GM23338 (cell line): ENCODE results near the gene BHLHA9.

Experiments used
- CREB1 ChIP-seq: fragments of 250-450 bp; sonication (Bioruptor Pico); IDR thresholded peaks from 2 replicates; pipeline ENCODE4 v1.5.0; 2020; ENCODE audit warnings: low read depth, mild to moderate bottlenecking, moderate library complexity
- EZH2 ChIP-seq: fragments of 200-600 bp; sonication (generic); IDR thresholded peaks from one replicate; pipeline ENCODE4 v1.8.0; 2017; ENCODE audit warnings: antibody characterized with exemption, mild to moderate bottlenecking, low read depth; ENCODE audit not compliant: unreplicated experiment
- EZH2phosphoT487 ChIP-seq: fragments of 200-600 bp; sonication (generic); IDR thresholded peaks from one replicate; pipeline ENCODE4 v1.8.1; 2018; ENCODE audit warnings: antibody characterized with exemption; ENCODE audit not compliant: unreplicated experiment
- JUNB ChIP-seq: IDR thresholded peaks from one replicate; pipeline ENCODE4 v1.6.1; 2016; ENCODE audit warnings: antibody characterized with exemption; ENCODE audit not compliant: unreplicated experiment
- NANOG ChIP-seq: IDR thresholded peaks from 2 replicates; pipeline ENCODE4 v1.6.1; 2016; ENCODE audit warnings: antibody characterized with exemption, borderline replicate concordance
- STAT1 ChIP-seq: IDR thresholded peaks from one replicate; pipeline ENCODE4 v1.6.1; 2016; ENCODE audit warnings: antibody characterized with exemption; ENCODE audit not compliant: unreplicated experiment
- ZNF331 ChIP-seq: fragments of 250-450 bp; sonication (Bioruptor Pico); IDR thresholded peaks from 2 replicates; pipeline ENCODE4 v1.5.0; 2020; ENCODE audit warnings: low read depth, mild to moderate bottlenecking, moderate library complexity
- TF ChIP-seq, protein P1 (sequence below): IDR thresholded peaks from one replicate; pipeline ENCODE4 v1.6.1; 2018; ENCODE audit warnings: antibody characterized with exemption; ENCODE audit not compliant: unreplicated experiment
- TF ChIP-seq, protein P2 (sequence below), 2 experiments: fragments of 200-600 bp in 1 of 2; sonication (generic) in 1 of 2; conservative IDR thresholded peaks; 2 replicates each; pipeline versions ENCODE4 v1.5.1 to v1.6.1; 2016 to 2017; ENCODE audit warnings: antibody characterized with exemption in 2 of 2, low read depth in 2 of 2, mild to moderate bottlenecking in 2 of 2, moderate library complexity in 1 of 2
- TF ChIP-seq, protein P3 (sequence below): fragments of 250-450 bp; sonication (Bioruptor Pico); IDR thresholded peaks from 2 replicates; pipeline ENCODE4 v1.5.0; 2020; ENCODE audit warnings: mild to moderate bottlenecking, moderate library complexity

DNA sequence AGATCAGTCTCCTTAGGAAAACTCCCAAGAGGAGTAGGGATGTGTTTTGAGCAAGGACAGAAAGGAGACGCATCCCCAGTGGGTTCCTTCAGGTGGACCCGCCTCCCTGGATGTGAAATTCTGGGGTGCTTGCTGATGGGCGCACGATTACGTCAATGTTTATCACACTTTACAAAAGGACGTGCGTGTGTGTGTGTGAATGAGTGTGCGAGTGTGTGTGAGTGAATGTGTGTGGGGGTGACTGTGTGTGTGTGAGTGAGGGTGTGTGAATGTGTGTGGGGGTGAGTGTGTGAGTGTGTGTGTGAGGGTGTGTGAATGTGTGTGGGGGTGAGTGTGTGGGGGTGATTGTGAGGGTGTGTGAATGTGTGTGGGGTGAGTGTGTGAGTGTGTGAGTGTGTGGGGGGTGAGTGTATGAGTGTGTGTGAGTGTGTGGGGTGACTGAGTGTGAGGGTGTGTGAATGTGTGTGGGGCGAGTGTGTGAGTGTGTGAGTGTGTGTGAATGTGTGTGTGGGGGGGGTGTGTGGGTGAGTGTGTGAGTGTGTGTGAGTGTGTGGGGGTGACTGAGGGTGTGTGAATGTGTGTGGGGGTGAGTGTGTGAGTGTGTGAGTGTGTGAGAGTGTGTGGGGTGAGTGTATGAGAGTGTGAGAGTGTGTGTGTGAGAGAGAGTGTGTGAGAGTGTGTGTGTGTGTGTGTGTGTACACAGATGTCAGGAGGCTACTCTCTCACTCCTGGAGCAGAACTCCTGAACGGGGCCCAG lies 5.1 kb downstream of the BHLHA9 start:
- TF ChIP-seq EZH2, result no peak
- TF ChIP-seq, protein P1, sequence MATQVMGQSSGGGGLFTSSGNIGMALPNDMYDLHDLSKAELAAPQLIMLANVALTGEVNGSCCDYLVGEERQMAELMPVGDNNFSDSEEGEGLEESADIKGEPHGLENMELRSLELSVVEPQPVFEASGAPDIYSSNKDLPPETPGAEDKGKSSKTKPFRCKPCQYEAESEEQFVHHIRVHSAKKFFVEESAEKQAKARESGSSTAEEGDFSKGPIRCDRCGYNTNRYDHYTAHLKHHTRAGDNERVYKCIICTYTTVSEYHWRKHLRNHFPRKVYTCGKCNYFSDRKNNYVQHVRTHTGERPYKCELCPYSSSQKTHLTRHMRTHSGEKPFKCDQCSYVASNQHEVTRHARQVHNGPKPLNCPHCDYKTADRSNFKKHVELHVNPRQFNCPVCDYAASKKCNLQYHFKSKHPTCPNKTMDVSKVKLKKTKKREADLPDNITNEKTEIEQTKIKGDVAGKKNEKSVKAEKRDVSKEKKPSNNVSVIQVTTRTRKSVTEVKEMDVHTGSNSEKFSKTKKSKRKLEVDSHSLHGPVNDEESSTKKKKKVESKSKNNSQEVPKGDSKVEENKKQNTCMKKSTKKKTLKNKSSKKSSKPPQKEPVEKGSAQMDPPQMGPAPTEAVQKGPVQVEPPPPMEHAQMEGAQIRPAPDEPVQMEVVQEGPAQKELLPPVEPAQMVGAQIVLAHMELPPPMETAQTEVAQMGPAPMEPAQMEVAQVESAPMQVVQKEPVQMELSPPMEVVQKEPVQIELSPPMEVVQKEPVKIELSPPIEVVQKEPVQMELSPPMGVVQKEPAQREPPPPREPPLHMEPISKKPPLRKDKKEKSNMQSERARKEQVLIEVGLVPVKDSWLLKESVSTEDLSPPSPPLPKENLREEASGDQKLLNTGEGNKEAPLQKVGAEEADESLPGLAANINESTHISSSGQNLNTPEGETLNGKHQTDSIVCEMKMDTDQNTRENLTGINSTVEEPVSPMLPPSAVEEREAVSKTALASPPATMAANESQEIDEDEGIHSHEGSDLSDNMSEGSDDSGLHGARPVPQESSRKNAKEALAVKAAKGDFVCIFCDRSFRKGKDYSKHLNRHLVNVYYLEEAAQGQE, result no peak
- TF ChIP-seq EZH2phosphoT487, result no peak
- no peak for TF ChIP-seq NANOG
- TF ChIP-seq, protein P2, sequence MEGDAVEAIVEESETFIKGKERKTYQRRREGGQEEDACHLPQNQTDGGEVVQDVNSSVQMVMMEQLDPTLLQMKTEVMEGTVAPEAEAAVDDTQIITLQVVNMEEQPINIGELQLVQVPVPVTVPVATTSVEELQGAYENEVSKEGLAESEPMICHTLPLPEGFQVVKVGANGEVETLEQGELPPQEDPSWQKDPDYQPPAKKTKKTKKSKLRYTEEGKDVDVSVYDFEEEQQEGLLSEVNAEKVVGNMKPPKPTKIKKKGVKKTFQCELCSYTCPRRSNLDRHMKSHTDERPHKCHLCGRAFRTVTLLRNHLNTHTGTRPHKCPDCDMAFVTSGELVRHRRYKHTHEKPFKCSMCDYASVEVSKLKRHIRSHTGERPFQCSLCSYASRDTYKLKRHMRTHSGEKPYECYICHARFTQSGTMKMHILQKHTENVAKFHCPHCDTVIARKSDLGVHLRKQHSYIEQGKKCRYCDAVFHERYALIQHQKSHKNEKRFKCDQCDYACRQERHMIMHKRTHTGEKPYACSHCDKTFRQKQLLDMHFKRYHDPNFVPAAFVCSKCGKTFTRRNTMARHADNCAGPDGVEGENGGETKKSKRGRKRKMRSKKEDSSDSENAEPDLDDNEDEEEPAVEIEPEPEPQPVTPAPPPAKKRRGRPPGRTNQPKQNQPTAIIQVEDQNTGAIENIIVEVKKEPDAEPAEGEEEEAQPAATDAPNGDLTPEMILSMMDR (conservative IDR thresholded peaks at IDR 0.05; ENCODE audit: low read depth in 2 of 2), result no peak
- no peak for TF ChIP-seq STAT1
- no peak for TF ChIP-seq CREB1
- TF ChIP-seq JUNB, result no peak
- no peak for TF ChIP-seq ZNF331
- TF ChIP-seq, protein P3, sequence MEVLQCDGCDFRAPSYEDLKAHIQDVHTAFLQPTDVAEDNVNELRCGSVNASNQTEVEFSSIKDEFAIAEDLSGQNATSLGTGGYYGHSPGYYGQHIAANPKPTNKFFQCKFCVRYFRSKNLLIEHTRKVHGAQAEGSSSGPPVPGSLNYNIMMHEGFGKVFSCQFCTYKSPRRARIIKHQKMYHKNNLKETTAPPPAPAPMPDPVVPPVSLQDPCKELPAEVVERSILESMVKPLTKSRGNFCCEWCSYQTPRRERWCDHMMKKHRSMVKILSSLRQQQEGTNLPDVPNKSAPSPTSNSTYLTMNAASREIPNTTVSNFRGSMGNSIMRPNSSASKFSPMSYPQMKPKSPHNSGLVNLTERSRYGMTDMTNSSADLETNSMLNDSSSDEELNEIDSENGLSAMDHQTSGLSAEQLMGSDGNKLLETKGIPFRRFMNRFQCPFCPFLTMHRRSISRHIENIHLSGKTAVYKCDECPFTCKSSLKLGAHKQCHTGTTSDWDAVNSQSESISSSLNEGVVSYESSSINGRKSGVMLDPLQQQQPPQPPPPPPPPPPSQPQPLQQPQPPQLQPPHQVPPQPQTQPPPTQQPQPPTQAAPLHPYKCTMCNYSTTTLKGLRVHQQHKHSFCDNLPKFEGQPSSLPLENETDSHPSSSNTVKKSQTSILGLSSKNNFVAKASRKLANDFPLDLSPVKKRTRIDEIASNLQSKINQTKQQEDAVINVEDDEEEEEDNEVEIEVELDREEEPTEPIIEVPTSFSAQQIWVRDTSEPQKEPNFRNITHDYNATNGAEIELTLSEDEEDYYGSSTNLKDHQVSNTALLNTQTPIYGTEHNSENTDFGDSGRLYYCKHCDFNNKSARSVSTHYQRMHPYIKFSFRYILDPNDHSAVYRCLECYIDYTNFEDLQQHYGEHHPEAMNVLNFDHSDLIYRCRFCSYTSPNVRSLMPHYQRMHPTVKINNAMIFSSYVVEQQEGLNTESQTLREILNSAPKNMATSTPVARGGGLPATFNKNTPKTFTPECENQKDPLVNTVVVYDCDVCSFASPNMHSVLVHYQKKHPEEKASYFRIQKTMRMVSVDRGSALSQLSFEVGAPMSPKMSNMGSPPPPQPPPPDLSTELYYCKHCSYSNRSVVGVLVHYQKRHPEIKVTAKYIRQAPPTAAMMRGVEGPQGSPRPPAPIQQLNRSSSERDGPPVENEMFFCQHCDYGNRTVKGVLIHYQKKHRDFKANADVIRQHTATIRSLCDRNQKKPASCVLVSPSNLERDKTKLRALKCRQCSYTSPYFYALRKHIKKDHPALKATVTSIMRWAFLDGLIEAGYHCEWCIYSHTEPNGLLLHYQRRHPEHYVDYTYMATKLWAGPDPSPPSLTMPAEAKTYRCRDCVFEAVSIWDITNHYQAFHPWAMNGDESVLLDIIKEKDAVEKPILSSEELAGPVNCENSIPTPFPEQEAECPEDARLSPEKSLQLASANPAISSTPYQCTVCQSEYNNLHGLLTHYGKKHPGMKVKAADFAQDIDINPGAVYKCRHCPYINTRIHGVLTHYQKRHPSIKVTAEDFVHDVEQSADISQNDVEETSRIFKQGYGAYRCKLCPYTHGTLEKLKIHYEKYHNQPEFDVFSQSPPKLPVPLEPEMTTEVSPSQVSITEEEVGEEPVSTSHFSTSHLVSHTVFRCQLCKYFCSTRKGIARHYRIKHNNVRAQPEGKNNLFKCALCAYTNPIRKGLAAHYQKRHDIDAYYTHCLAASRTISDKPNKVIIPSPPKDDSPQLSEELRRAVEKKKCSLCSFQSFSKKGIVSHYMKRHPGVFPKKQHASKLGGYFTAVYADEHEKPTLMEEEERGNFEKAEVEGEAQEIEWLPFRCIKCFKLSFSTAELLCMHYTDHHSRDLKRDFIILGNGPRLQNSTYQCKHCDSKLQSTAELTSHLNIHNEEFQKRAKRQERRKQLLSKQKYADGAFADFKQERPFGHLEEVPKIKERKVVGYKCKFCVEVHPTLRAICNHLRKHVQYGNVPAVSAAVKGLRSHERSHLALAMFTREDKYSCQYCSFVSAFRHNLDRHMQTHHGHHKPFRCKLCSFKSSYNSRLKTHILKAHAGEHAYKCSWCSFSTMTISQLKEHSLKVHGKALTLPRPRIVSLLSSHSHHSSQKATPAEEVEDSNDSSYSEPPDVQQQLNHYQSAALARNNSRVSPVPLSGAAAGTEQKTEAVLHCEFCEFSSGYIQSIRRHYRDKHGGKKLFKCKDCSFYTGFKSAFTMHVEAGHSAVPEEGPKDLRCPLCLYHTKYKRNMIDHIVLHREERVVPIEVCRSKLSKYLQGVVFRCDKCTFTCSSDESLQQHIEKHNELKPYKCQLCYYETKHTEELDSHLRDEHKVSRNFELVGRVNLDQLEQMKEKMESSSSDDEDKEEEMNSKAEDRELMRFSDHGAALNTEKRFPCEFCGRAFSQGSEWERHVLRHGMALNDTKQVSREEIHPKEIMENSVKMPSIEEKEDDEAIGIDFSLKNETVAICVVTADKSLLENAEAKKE (CRISPR knock-in tag), result no peak
